ENCODE results near the gene FRY. TPM values are rescaled to one million over a fixed set of nuclear protein-coding genes. Genes with fewer than 3 reads are reported as not detected.

The FRY gene
- total and polyA plus RNA-seq, 10 of the 15 experiments (the other 5 are each of a cell fraction or from before 2014, with no cell fraction given), result 0.18 to 1.4 (median 0.30) TPM

GRCh38 chr13:32136716-32137115, 105.1 kb downstream of the FRY start:
- Histone ChIP-seq H3K27ac (ENCODE audit: control insufficient read depth, insufficient read depth) (no peak overlapping the region), H3K9ac (ENCODE audit: control insufficient read depth, insufficient read depth, low read length) (no peak overlapping the region), H4K20me1 (ENCODE audit: control insufficient read depth, insufficient read depth) (no peaks in the 10 kb centered on the region), H3K4me1 (ENCODE audit: control insufficient read depth, insufficient read depth, low read length) (no peaks in the 10 kb centered on the region), H3K4me2 (ENCODE audit: control insufficient read depth, insufficient read depth) (no peak overlapping the region), H2AFZ (ENCODE audit: control insufficient read depth, low read depth, low read length) (no peak overlapping the region), H3K36me3 (ENCODE audit: control insufficient read depth in 2 of 2, insufficient read depth in 2 of 2, low read length in 1 of 2) (no peaks in the 10 kb centered on the region), H3K9me3 (replicated peaks; ENCODE audit: control insufficient read depth, insufficient read depth, low read length) (no peaks in the 10 kb centered on the region), H3K79me2 (ENCODE audit: control insufficient read depth, insufficient read depth, low read length) (no peaks in the 10 kb centered on the region), H3K27me3 (replicated peaks in 1 of 2; ENCODE audit: control insufficient read depth in 2 of 2, insufficient read depth in 2 of 2, low read length in 1 of 2) (no peaks in the 10 kb centered on the region), H3K4me3 (no peak overlapping the region)
- BruUV-seq (replicated peaks), result no TSS peak
- SMC1A ChIA-PET (ENCODE audit: uncharacterized antibody, unreplicated experiment), result no interaction called here
- no peak for ATAC-seq
- CTCF ChIA-PET, result no interaction called here
- in situ Hi-C loops (cut with MboI) (no loop called here), intact Hi-C loops (cut with micrococcal nuclease; ENCODE audit: unreplicated experiment) (no loop called here)
- DNase-seq (ENCODE audit: low read depth, low spot score), result no peak
- no peak for FAIRE-seq
- POLR2A ChIA-PET, result no interaction called here
- 0% methylated on average over 2 of the region's 2 CpGs for WGBS (ENCODE audit: insufficient coverage, insufficient replicate concordance, low lambda C conversion rate, missing lambda C conversion rate)
- RAD21 ChIA-PET (ENCODE audit: unreplicated experiment), result no interaction called here
- no peak for TF ChIP-seq NRF1 (conservative IDR thresholded peaks at IDR 0.05; ENCODE audit: low read depth, low read length)
- no peak for TF ChIP-seq ELK1 (IDR thresholded peaks at IDR 0.05; ENCODE audit: low read depth, low read length)
- no peak for TF ChIP-seq ETV6 (conservative IDR thresholded peaks at IDR 0.05 in 1 of 2, IDR thresholded peaks at IDR 0.05 in 1 of 2; ENCODE audit: borderline replicate concordance in 1 of 2, low read depth in 1 of 2)
- no peak for TF ChIP-seq E2F8 (IDR thresholded peaks at IDR 0.05; ENCODE audit: low read depth, partially characterized antibody)
- TF ChIP-seq MAX (IDR thresholded peaks at IDR 0.05; ENCODE audit: low read depth, low read length), result no peak
- TF ChIP-seq EP300 (IDR thresholded peaks at IDR 0.05; ENCODE audit: borderline replicate concordance in 1 of 2, control insufficient read depth in 1 of 2, low read depth in 2 of 2, low read length in 2 of 2), result no peak
- TF ChIP-seq ZNF207 (IDR thresholded peaks at IDR 0.05; ENCODE audit: borderline replicate concordance), result no peak
- TF ChIP-seq RB1 (IDR thresholded peaks at IDR 0.05; ENCODE audit: borderline replicate concordance), result no peak
